ENCODE results near the gene CD72. TPM values are rescaled to one million over a fixed set of nuclear protein-coding genes. Genes with fewer than 3 reads are reported as not detected.

Gene CD72
- total RNA-seq, 1 donor from 2014 or later: 5.6 TPM

- DNase-seq (ENCODE audit: extremely low spot score in 2 of 2): no peak
- intact Hi-C loops (cut with DNase I): loop anchor here (5.0 to 10.0 kb wide), 2 partner anchors 36 to 158 kb away; partner anchors contain the start of genes HINT2 and SPAG8
- Histone ChIP-seq H3K9me3 (no peaks in the 10 kb centered on the region), H3K27ac (no peak overlapping the region), H3K4me1 (peaks cover 18% of the 10 kb centered on the region), H3K27me3 (no peaks in the 10 kb centered on the region), H3K4me3 (no peak overlapping the region), H3K36me3 (peaks cover 0 to 11% of the 10 kb centered on the region in 2 donors)
- TF ChIP-seq, protein P1, sequence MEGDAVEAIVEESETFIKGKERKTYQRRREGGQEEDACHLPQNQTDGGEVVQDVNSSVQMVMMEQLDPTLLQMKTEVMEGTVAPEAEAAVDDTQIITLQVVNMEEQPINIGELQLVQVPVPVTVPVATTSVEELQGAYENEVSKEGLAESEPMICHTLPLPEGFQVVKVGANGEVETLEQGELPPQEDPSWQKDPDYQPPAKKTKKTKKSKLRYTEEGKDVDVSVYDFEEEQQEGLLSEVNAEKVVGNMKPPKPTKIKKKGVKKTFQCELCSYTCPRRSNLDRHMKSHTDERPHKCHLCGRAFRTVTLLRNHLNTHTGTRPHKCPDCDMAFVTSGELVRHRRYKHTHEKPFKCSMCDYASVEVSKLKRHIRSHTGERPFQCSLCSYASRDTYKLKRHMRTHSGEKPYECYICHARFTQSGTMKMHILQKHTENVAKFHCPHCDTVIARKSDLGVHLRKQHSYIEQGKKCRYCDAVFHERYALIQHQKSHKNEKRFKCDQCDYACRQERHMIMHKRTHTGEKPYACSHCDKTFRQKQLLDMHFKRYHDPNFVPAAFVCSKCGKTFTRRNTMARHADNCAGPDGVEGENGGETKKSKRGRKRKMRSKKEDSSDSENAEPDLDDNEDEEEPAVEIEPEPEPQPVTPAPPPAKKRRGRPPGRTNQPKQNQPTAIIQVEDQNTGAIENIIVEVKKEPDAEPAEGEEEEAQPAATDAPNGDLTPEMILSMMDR (IDR thresholded peaks at IDR 0.05): no peak
- TF ChIP-seq POLR2A (IDR thresholded peaks at IDR 0.05): no peak
- TF ChIP-seq POLR2AphosphoS5 (IDR thresholded peaks at IDR 0.05; ENCODE audit: insufficient read depth in 1 of 2, low read depth in 1 of 2): no peak
Measured at GRCh38 chr9:35656348-35656747, 38.1 kb upstream of the CD72 start.

DNA sequence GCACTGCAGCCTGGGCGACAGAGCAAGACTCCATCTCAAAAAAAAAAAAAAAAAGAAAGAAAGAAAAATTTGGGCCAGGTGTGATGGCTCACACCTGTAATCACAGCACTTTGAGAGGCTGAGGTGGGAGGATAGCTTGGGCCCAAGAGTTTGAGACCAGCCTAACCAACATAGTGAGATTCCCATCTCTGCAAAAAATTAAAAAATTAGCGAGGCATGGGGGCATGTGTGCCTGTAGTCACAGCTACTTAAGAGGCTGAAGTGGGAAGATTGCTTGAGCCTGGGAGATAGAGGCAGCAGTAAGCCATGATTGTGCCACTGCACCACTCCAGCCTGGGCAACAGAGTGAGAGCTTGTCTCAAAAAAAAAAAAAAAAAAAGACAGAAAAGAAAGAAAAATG is 35.4 kb upstream of the CD72 start:
- H3K27me3 ChIP-seq: no peaks in the 10 kb centered on the region
- intact Hi-C loops (cut with DNase I): loop anchor here (10.0 kb wide), 1 partner anchor 161 kb away; the partner anchor contains the start of genes HINT2 and SPAG8
- no peak overlapping the region for H3K4me3 ChIP-seq
- TF ChIP-seq POLR2AphosphoS5 (IDR thresholded peaks at IDR 0.05; ENCODE audit: insufficient read depth in 1 of 2, low read depth in 1 of 2) (no peak), POLR2A (IDR thresholded peaks at IDR 0.05) (no peak)
- TF ChIP-seq, protein P1 (IDR thresholded peaks at IDR 0.05): no peak
- no peak for DNase-seq (ENCODE audit: extremely low spot score in 2 of 2)
- no peak overlapping the region for H3K27ac ChIP-seq
- H3K4me1 ChIP-seq: peaks cover 9% of the 10 kb centered on the region
- no peaks in the 10 kb centered on the region for H3K9me3 ChIP-seq
- H3K36me3 ChIP-seq: no peaks in the 10 kb centered on the region

- Histone ChIP-seq H3K27me3 (no peaks in the 10 kb centered on the region), H3K36me3 (no peaks in the 10 kb centered on the region), H3K4me1 (peaks cover 9% of the 10 kb centered on the region), H3K9me3 (no peaks in the 10 kb centered on the region), H3K4me3 (no peak overlapping the region), H3K27ac (no peak overlapping the region)
- intact Hi-C loops (cut with DNase I): loop anchor here (10.0 kb wide), 1 partner anchor 162 kb away; the partner anchor contains the start of genes HINT2 and SPAG8
- TF ChIP-seq, protein P1 (IDR thresholded peaks at IDR 0.05): no peak
- TF ChIP-seq POLR2AphosphoS5 (IDR thresholded peaks at IDR 0.05; ENCODE audit: insufficient read depth in 1 of 2, low read depth in 1 of 2): no peak
- no peak for TF ChIP-seq POLR2A (IDR thresholded peaks at IDR 0.05)
- no peak for DNase-seq (ENCODE audit: extremely low spot score in 2 of 2)
Measured at GRCh38 chr9:35652829-35653209, 34.6 kb upstream of the CD72 start.

GRCh38 chr9:35651956-35652828 is 34.0 kb upstream of the CD72 start:
- intact Hi-C loops (cut with DNase I): loop anchor here (10.0 kb wide), 1 partner anchor 163 kb away; the partner anchor contains the start of genes HINT2 and SPAG8
- Histone ChIP-seq H3K27me3 (no peaks in the 10 kb centered on the region), H3K4me1 (peaks cover 11% of the 10 kb centered on the region), H3K36me3 (no peaks in the 10 kb centered on the region), H3K9me3 (no peaks in the 10 kb centered on the region), H3K4me3 (no peak overlapping the region), H3K27ac (no peak overlapping the region)
- TF ChIP-seq, protein P1 (IDR thresholded peaks at IDR 0.05): no peak
- TF ChIP-seq POLR2AphosphoS5 (IDR thresholded peaks at IDR 0.05; ENCODE audit: insufficient read depth in 1 of 2, low read depth in 1 of 2): peak in 1 of 2 donors; percentile 66
- no peak for DNase-seq (ENCODE audit: extremely low spot score in 2 of 2)
